ENCODE results near the gene SHROOM2. TPM values are rescaled to one million over a fixed set of nuclear protein-coding genes. Genes with fewer than 3 reads are reported as not detected.

Gene SHROOM2
- total and polyA plus RNA-seq, 7 donors = 0.71 to 3.0 (median 1.8) TPM

GRCh38 chrX:9846631-9847030 is 60.4 kb downstream of the SHROOM2 start:
- no peaks in the 10 kb centered on the region for H3K36me3 ChIP-seq
- H3K4me3 ChIP-seq = no peak overlapping the region
- WGBS, 2 donors = 92 to 94% methylated on average over 8 of the region's 8 CpGs
- H3K4me1 ChIP-seq = no peaks in the 10 kb centered on the region
- no peaks in the 10 kb centered on the region for H3K9me3 ChIP-seq
- no peaks in the 10 kb centered on the region for H3K27me3 ChIP-seq
- TF ChIP-seq POLR2AphosphoS5 (IDR thresholded peaks at IDR 0.05) = no peak
- no peak for TF ChIP-seq POLR2A (IDR thresholded peaks at IDR 0.05)
- no peak for TF ChIP-seq EP300 (IDR thresholded peaks at IDR 0.05)
- no peak for TF ChIP-seq CTCF (IDR thresholded peaks at IDR 0.05)
- no peak for DNase-seq
- intact Hi-C loops (cut with DNase I) = no loop called here
- H3K27ac ChIP-seq = no peak overlapping the region

GRCh38 chrX:9847071-9847470 is 60.8 kb downstream of the SHROOM2 start:
- WGBS, 2 donors = 27 to 70% methylated on average over 8 of the region's 8 CpGs
- no peak for TF ChIP-seq EP300 (IDR thresholded peaks at IDR 0.05)
- TF ChIP-seq CTCF (IDR thresholded peaks at IDR 0.05) = no peak
- no peak for TF ChIP-seq POLR2A (IDR thresholded peaks at IDR 0.05)
- no peak for TF ChIP-seq POLR2AphosphoS5 (IDR thresholded peaks at IDR 0.05)

GRCh38 chrX:9848718-9849479 is 62.7 kb downstream of the SHROOM2 start:
- intact Hi-C loops (cut with DNase I) = no loop called here
- no peak overlapping the region for H3K27ac ChIP-seq
- TF ChIP-seq POLR2AphosphoS5 (IDR thresholded peaks at IDR 0.05) (no peak), POLR2A (IDR thresholded peaks at IDR 0.05) (no peak), EP300 (IDR thresholded peaks at IDR 0.05) (no peak), CTCF (IDR thresholded peaks at IDR 0.05) (no peak)

More at GRCh38 chrX:9847071-9847470, 60.8 kb downstream of the SHROOM2 start:
- intact Hi-C loops (cut with DNase I) = no loop called here
- Histone ChIP-seq H3K27me3 (no peaks in the 10 kb centered on the region), H3K4me3 (no peak overlapping the region), H3K36me3 (no peaks in the 10 kb centered on the region), H3K27ac (no peak overlapping the region), H3K4me1 (no peaks in the 10 kb centered on the region), H3K9me3 (no peaks in the 10 kb centered on the region)
- DNase-seq = no peak

GRCh38 chrX:9851890-9852289 is 65.7 kb downstream of the SHROOM2 start:
- TF ChIP-seq EP300 (IDR thresholded peaks at IDR 0.05) (no peak), POLR2A (IDR thresholded peaks at IDR 0.05) (no peak), POLR2AphosphoS5 (IDR thresholded peaks at IDR 0.05) (no peak), CTCF (IDR thresholded peaks at IDR 0.05) (no peak)
- no peak overlapping the region for H3K4me3 ChIP-seq
- H3K27me3 ChIP-seq = no peaks in the 10 kb centered on the region
- peaks cover 0 to 25% (median 2%) of the 10 kb centered on the region in 4 donors for H3K4me1 ChIP-seq
- intact Hi-C loops (cut with DNase I) = no loop called here
- H3K27ac ChIP-seq = no peak overlapping the region
- H3K9me3 ChIP-seq = no peaks in the 10 kb centered on the region
- no peaks in the 10 kb centered on the region for H3K36me3 ChIP-seq
- DNase-seq = no peak
- 67 to 81% methylated on average over 6 of the region's 6 CpGs for WGBS, 2 donors

More at GRCh38 chrX:9848718-9849479, 62.7 kb downstream of the SHROOM2 start:
- 92 to 93% methylated on average over 17 of the region's 17 CpGs for WGBS, 2 donors
- Histone ChIP-seq H3K27me3 (no peaks in the 10 kb centered on the region), H3K4me3 (no peak overlapping the region), H3K36me3 (no peaks in the 10 kb centered on the region), H3K9me3 (no peaks in the 10 kb centered on the region), H3K4me1 (peaks cover 0 to 7% (median 0%) of the 10 kb centered on the region in 4 donors)
- DNase-seq = no peak
